Neural cell (in vitro differentiated cells): ENCODE results near the gene ECEL1.

Experiments
- POLR2AphosphoS5 ChIP-seq: IDR thresholded peaks from 2 replicates; pipeline ENCODE4 v1.6.1; 2012
- REST ChIP-seq: IDR thresholded peaks from 2 replicates; pipeline ENCODE4 v1.6.1; 2012; ENCODE audit warnings: borderline replicate concordance
- TAF1 ChIP-seq: IDR thresholded peaks from 2 replicates; pipeline ENCODE4 v1.6.1; 2012; ENCODE audit warnings: low read depth
- TF ChIP-seq, protein P1 (sequence below): fragments of 450-650 bp; IDR thresholded peaks from 2 replicates; pipeline ENCODE4 v1.5.1; 2014; ENCODE audit warnings: antibody characterized with exemption, mild to moderate bottlenecking, moderate library complexity; ENCODE audit not compliant: poor library complexity, severe bottlenecking

GRCh38 chr2:232437195-232437571, 50.5 kb downstream of the ECEL1 start:
- TF ChIP-seq POLR2AphosphoS5 (no peak), REST (no peak), TAF1 (no peak)
- TF ChIP-seq, protein P1, sequence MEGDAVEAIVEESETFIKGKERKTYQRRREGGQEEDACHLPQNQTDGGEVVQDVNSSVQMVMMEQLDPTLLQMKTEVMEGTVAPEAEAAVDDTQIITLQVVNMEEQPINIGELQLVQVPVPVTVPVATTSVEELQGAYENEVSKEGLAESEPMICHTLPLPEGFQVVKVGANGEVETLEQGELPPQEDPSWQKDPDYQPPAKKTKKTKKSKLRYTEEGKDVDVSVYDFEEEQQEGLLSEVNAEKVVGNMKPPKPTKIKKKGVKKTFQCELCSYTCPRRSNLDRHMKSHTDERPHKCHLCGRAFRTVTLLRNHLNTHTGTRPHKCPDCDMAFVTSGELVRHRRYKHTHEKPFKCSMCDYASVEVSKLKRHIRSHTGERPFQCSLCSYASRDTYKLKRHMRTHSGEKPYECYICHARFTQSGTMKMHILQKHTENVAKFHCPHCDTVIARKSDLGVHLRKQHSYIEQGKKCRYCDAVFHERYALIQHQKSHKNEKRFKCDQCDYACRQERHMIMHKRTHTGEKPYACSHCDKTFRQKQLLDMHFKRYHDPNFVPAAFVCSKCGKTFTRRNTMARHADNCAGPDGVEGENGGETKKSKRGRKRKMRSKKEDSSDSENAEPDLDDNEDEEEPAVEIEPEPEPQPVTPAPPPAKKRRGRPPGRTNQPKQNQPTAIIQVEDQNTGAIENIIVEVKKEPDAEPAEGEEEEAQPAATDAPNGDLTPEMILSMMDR = no peak
